ENCODE data around the gene KRT79.

Gene KRT79

GRCh38 chr12:52837781-52838608 lies 3.9 kb upstream of the KRT79 start:
- DNase-seq: peak in 2 of 10 donors; percentile 39 to 42
- intact Hi-C loops (cut with DNase I): no loop called here

GRCh38 chr12:52837413-52837741 lies 3.3 kb upstream of the KRT79 start:
- DNase-seq: peak in 4 of 10 donors; percentile 24 to 83 (median 58)
- intact Hi-C loops (cut with DNase I): no loop called here

GRCh38 chr12:52836491-52837412 lies 2.6 kb upstream of the KRT79 start:
- DNase-seq: peak in 2 of 10 donors; percentile 15 to 44
- intact Hi-C loops (cut with DNase I): no loop called here

- intact Hi-C loops (cut with DNase I): no loop called here
- peak in 1 of 10 donors; percentile 51 for DNase-seq
Measured at GRCh38 chr12:52836042-52836466, 1.9 kb upstream of the KRT79 start.

- DNase-seq: peak in 2 of 10 donors; percentile 49 to 63
- intact Hi-C loops (cut with DNase I): no loop called here
Measured at GRCh38 chr12:52835271-52836041, 1.3 kb upstream of the KRT79 start.

GRCh38 chr12:52834727-52835001 lies 553 bp upstream of the KRT79 start:
- intact Hi-C loops (cut with DNase I): no loop called here

GRCh38 chr12:52832985-52833905 lies 866 bp downstream of the KRT79 start:
- intact Hi-C loops (cut with DNase I): no loop called here
- no peak for DNase-seq

More at GRCh38 chr12:52834727-52835001, 553 bp upstream of the KRT79 start:
- DNase-seq: no peak

GRCh38 chr12:52832451-52832850 lies 1.7 kb downstream of the KRT79 start:
- intact Hi-C loops (cut with DNase I): no loop called here

GRCh38 chr12:52831251-52831650 lies 2.9 kb downstream of the KRT79 start:
- intact Hi-C loops (cut with DNase I): no loop called here
- DNase-seq: peak in 2 of 10 donors; percentile 52 to 74

More at GRCh38 chr12:52832451-52832850, 1.7 kb downstream of the KRT79 start:
- no peak for DNase-seq

- intact Hi-C loops (cut with DNase I): no loop called here
- peak in 2 of 10 donors; percentile 49 to 63 for DNase-seq
Measured at GRCh38 chr12:52829986-52830770, 3.9 kb downstream of the KRT79 start.

GRCh38 chr12:52828591-52829021 lies 5.5 kb downstream of the KRT79 start:
- intact Hi-C loops (cut with DNase I): no loop called here

GRCh38 chr12:52828156-52828555 lies 6.0 kb downstream of the KRT79 start:
- intact Hi-C loops (cut with DNase I): no loop called here
- DNase-seq: no peak

More at GRCh38 chr12:52828591-52829021, 5.5 kb downstream of the KRT79 start:
- no peak for DNase-seq

GRCh38 chr12:52827499-52828090 lies 6.5 kb downstream of the KRT79 start:
- intact Hi-C loops (cut with DNase I): no loop called here
- peak in 2 of 10 donors; percentile 13 to 17 for DNase-seq

- intact Hi-C loops (cut with DNase I): no loop called here
- DNase-seq: peak in 2 of 10 donors; percentile 34 to 61
Measured at GRCh38 chr12:52826611-52827498, 7.3 kb downstream of the KRT79 start.

- intact Hi-C loops (cut with DNase I): no loop called here
- DNase-seq: peak in 1 of 10 donors; percentile 33
Measured at GRCh38 chr12:52825961-52826360, 8.2 kb downstream of the KRT79 start.

- intact Hi-C loops (cut with DNase I): no loop called here
- peak in 2 of 10 donors; percentile 45 to 59 for DNase-seq
Measured at GRCh38 chr12:52824741-52825410, 9.2 kb downstream of the KRT79 start.

Data from posterior cingulate gyrus (tissue), 11 donors.